Mesenchymal stem cell (in vitro differentiated cells and primary cell): Measurements from ENCODE around the gene BRSK1.
A peak's percentile ranks its signal among the peaks of the same experiment; 100 is the strongest.

Experiments used
- DNase-seq: peaks from one replicate; pipeline ENCODE4 v3.0.0-alpha.2; 2013
- H2AFZ ChIP-seq: one replicate; pipeline ENCODE4 v1.6.1; 2013; ENCODE audit warnings: low read depth, mild to moderate bottlenecking, control low read depth, inconsistent platforms, low read length, moderate library complexity
- H2AK5ac ChIP-seq: 2 replicates; pipeline ENCODE4 v1.6.1; 2013; ENCODE audit warnings: low read length, moderate library complexity, mild to moderate bottlenecking, inconsistent platforms; ENCODE audit not compliant: severe bottlenecking
- H2BK120ac ChIP-seq: one replicate; pipeline ENCODE4 v1.6.1; 2013; ENCODE audit warnings: low read depth, mild to moderate bottlenecking, inconsistent platforms, low read length, moderate library complexity
- H2BK12ac ChIP-seq, 2 experiments: one replicate each; pipeline ENCODE4 v1.6.1; 2013; ENCODE audit warnings: inconsistent platforms in 2 of 2, low read length in 2 of 2, mild to moderate bottlenecking in 2 of 2, moderate library complexity in 2 of 2, control low read depth in 1 of 2
- H2BK15ac ChIP-seq: one replicate; pipeline ENCODE4 v1.6.1; 2013; ENCODE audit warnings: mild to moderate bottlenecking, low read depth, inconsistent platforms; ENCODE audit not compliant: poor library complexity, severe bottlenecking
- H2BK5ac ChIP-seq: 2 replicates; pipeline ENCODE4 v1.6.1; 2013; ENCODE audit warnings: low read depth, mild to moderate bottlenecking, low read length, control low read depth, inconsistent platforms; ENCODE audit not compliant: poor library complexity, severe bottlenecking
- H3K14ac ChIP-seq, 2 experiments: one replicate each; pipeline ENCODE4 v1.6.1; 2013; ENCODE audit warnings: inconsistent platforms in 2 of 2, low read length in 2 of 2, control low read depth in 1 of 2, mild to moderate bottlenecking in 1 of 2, moderate library complexity in 1 of 2
- H3K18ac ChIP-seq, 2 experiments: one replicate each; pipeline ENCODE4 v1.6.1; 2013; ENCODE audit warnings: inconsistent platforms in 2 of 2, low read length in 2 of 2, control low read depth in 1 of 2, low read depth in 1 of 2, mild to moderate bottlenecking in 1 of 2
- H3K23ac ChIP-seq, 2 experiments: one replicate each; pipeline ENCODE4 v1.6.1; 2013; ENCODE audit warnings: inconsistent platforms in 2 of 2, low read length in 2 of 2, mild to moderate bottlenecking in 2 of 2, moderate library complexity in 2 of 2, control low read depth in 1 of 2
- H3K27ac ChIP-seq: 2 replicates; pipeline ENCODE4 v1.5.1; 2013; ENCODE audit warnings: mild to moderate bottlenecking, moderate library complexity, low read length, control low read depth, inconsistent platforms; ENCODE audit not compliant: poor library complexity, severe bottlenecking
- H3K27me3 ChIP-seq, 2 experiments: 2 replicates each; pipeline versions ENCODE4 v1.6.1 to v1.7.0; 2013; ENCODE audit warnings: low read length in 2 of 2, mild to moderate bottlenecking in 2 of 2, moderate library complexity in 2 of 2, control low read depth in 1 of 2, inconsistent platforms in 1 of 2; ENCODE audit not compliant: control insufficient read depth in 1 of 2, insufficient read depth in 1 of 2
- H3K36me3 ChIP-seq, 2 experiments: 2 replicates each; pipeline versions ENCODE4 v1.6.1 to v1.7.0; 2013; ENCODE audit warnings: low read length in 2 of 2, control low read depth in 1 of 2, inconsistent platforms in 1 of 2, low read depth in 1 of 2, mild to moderate bottlenecking in 1 of 2; ENCODE audit not compliant: insufficient read depth in 2 of 2, control insufficient read depth in 1 of 2
- H3K4ac ChIP-seq, 2 experiments: one replicate each; pipeline ENCODE4 v1.6.1; 2013; ENCODE audit warnings: inconsistent platforms in 2 of 2, low read length in 2 of 2, mild to moderate bottlenecking in 2 of 2, moderate library complexity in 2 of 2, control low read depth in 1 of 2, low read depth in 1 of 2
- H3K4me1 ChIP-seq: 2 replicates; pipeline ENCODE4 v1.6.1; 2013; ENCODE audit warnings: low read depth, low read length, control low read depth; ENCODE audit not compliant: control insufficient read depth, insufficient read depth
- H3K4me2 ChIP-seq: 2 replicates; pipeline ENCODE4 v1.6.1; 2013; ENCODE audit warnings: low read length, mild to moderate bottlenecking, inconsistent platforms; ENCODE audit not compliant: poor library complexity, severe bottlenecking
- H3K4me3 ChIP-seq, 2 experiments: 2 replicates each; pipeline versions ENCODE4 v1.5.1 to v1.7.0; 2013; ENCODE audit warnings: low read length in 2 of 2, mild to moderate bottlenecking in 2 of 2, control low read depth in 1 of 2, low read depth in 1 of 2; ENCODE audit not compliant: insufficient read depth in 1 of 2
- H3K79me1 ChIP-seq: replicated peaks from 2 replicates; pipeline ENCODE4 v1.6.1; 2013; ENCODE audit warnings: mild to moderate bottlenecking, control low read depth, low read length, inconsistent platforms; ENCODE audit not compliant: poor library complexity, severe bottlenecking
- H3K9ac ChIP-seq: 2 replicates; pipeline ENCODE4 v1.7.0; 2013; ENCODE audit warnings: mild to moderate bottlenecking, low read length, moderate library complexity
- H3K9me3 ChIP-seq: 2 replicates; pipeline ENCODE4 v1.7.0; 2013; ENCODE audit warnings: mild to moderate bottlenecking, low read length; ENCODE audit not compliant: control insufficient read depth
- H4K8ac ChIP-seq: one replicate; pipeline ENCODE4 v1.6.1; 2013; ENCODE audit warnings: inconsistent platforms, mild to moderate bottlenecking, low read length, moderate library complexity
- H4K91ac ChIP-seq: one replicate; pipeline ENCODE4 v1.6.1; 2013; ENCODE audit warnings: mild to moderate bottlenecking, low read length, inconsistent platforms
- WGBS: methylation state at CpG from one replicate; pipeline ENCODE4 v1.1.7; 2013; ENCODE audit warnings: mixed read lengths; 5-methylcytosine and 5-hydroxymethylcytosine counted together

BRSK1 gene

GRCh38 chr19:55258476-55258827 is 25.3 kb upstream of the BRSK1 start:
- Histone ChIP-seq H2BK15ac (peak overlapping the region; percentile 99), H3K36me3 (peaks cover 10 to 21% of the 10 kb centered on the region in 2 experiments), H3K14ac (peak overlapping the region in 1 of 2 experiments; percentile 97), H3K79me1 (peaks cover 2% of the 10 kb centered on the region), H3K23ac (peak overlapping the region in 1 of 2 experiments; percentile 85), H3K4ac (peak overlapping the region; percentile 50 to 94), H3K4me1 (peaks cover 38% of the 10 kb centered on the region), H2BK5ac (peak overlapping the region; percentile 63), H2BK120ac (peak overlapping the region; percentile 88), H4K91ac (peak overlapping the region; percentile 93), H2AK5ac (no peak overlapping the region), H3K27me3 (no peaks in the 10 kb centered on the region), H3K4me2 (peak overlapping the region; percentile 50), H3K9me3 (no peaks in the 10 kb centered on the region), H3K4me3 (peak overlapping the region; percentile 91 to 95), H2AFZ (peak overlapping the region; percentile 72), H3K9ac (peak overlapping the region; percentile 97), H3K27ac (peak overlapping the region; percentile 85), H3K18ac (peak overlapping the region; percentile 93 to 96), H2BK12ac (no peak overlapping the region), H4K8ac (peak overlapping the region; percentile 97)
- peak; percentile 7 for DNase-seq
- WGBS: 0% methylated on average over 9 of the region's 53 CpGs

DNA sequence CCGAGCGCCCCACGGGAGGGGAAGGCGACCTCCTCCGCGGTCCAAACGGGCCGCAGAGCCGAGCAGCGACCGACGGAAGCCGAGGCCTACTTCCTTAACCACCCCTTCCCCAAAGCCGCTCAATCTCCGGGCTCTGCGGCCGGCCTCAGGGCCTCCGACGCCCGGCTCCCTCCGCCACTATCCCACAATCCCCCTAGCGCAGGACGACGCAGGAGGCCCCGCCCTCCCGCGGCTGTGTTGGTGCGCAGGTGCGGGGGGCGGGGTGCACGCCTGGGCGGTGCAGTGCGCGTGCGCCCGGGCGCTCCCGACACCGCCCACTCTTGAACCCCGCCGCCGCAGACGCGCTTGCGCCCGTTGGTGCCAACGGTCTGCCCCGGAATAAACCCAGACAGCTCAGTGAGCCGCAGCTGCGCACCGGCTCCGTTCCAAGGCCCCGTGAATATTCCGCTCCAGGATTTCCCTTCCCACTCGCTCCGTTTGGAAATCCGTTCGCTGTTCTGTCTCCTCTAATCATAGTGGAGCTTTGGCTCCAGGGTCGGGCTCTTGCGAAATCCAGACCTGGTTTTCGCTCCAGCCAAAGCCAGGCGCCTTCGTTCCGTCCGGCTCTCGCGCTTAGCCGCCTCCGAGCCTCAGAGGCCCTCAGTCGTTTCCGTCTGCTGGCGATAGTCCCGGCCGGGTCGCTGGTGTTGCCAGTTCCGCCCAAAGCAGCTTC is 24.8 kb upstream of the BRSK1 start, which contains the start of gene PPP6R1:
TSS of gene PPP6R1 (minus strand) at position 190 of the 712 bp plus-strand sequence. CDS start 11,914 bp downstream, outside the sequence.
- Histone ChIP-seq H3K36me3 (peaks cover 12 to 17% of the 10 kb centered on the region in 2 experiments), H3K4me3 (peak within 1 kb of the TSS; percentile 91 to 95), H3K23ac (peak within 1 kb of the TSS in 1 of 2 experiments; percentile 85), H3K4me2 (peak within 1 kb of the TSS; percentile 71), H3K14ac (peak within 1 kb of the TSS in 1 of 2 experiments; percentile 97), H2BK5ac (peak within 1 kb of the TSS; percentile 63), H4K8ac (peak within 1 kb of the TSS; percentile 97), H2BK15ac (peak within 1 kb of the TSS; percentile 99), H2AFZ (peak within 1 kb of the TSS; percentile 72), H3K18ac (peak within 1 kb of the TSS; percentile 93 to 96), H4K91ac (peak within 1 kb of the TSS; percentile 93), H2AK5ac (peak within 1 kb of the TSS; percentile 11), H3K79me1 (peaks cover 2% of the 10 kb centered on the region), H3K27me3 (no peaks in the 10 kb centered on the region), H2BK12ac (peak within 1 kb of the TSS in 1 of 2 experiments; percentile 27), H3K4me1 (peaks cover 34% of the 10 kb centered on the region), H3K27ac (peak within 1 kb of the TSS; percentile 97), H2BK120ac (peak within 1 kb of the TSS; percentile 88), H3K9me3 (no peaks in the 10 kb centered on the region), H3K4ac (peak within 1 kb of the TSS; percentile 50 to 94), H3K9ac (peak within 1 kb of the TSS; percentile 97)
- under 1% methylated on average over 63 of the region's 76 CpGs for WGBS
- peak; percentile 100 for DNase-seq

DNA sequence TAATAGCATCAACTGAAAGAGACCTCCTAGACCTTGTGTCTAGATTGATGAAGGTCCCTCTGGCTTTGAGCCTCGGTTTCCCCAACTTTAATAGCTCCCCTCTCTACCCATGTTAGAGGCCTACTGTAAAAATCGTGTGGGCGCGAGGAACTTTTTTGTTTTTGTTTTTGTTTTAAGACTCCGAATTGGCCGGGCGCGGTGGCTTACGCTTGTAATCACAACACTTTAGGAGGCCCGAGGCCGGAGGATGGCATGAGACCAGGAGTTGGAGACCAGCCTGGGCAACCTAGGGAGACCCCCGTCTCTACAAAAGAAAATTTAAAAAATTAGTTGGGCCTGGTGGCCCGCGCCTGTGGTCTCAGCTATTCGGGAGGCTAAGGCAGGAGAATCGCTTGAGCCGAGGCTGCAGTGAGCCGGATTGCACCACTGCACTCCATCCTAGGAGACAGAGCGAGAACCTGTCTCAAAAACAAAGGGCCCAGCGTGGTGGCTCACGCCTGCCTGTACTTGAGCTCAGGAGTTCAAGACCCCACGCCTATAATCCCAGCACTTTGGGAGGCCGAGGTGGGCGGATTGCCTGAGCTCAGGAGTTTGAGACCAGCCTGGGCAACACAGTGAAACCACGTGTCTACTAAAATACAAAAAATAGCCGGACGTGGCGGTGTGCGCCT is 24.1 kb upstream of the BRSK1 start:
- peak overlapping the region; percentile 49 for H2BK120ac ChIP-seq
- no peak overlapping the region for H3K23ac ChIP-seq
- no peak for DNase-seq
- H4K91ac ChIP-seq: peak overlapping the region; percentile 41
- H2AK5ac ChIP-seq: peak overlapping the region; percentile 11
- H3K4ac ChIP-seq: peak overlapping the region in 1 of 2 experiments; percentile 1
- H3K14ac ChIP-seq: no peak overlapping the region
- H3K27me3 ChIP-seq: no peaks in the 10 kb centered on the region
- H2BK12ac ChIP-seq: peak overlapping the region in 1 of 2 experiments; percentile 27
- no peak overlapping the region for H2AFZ ChIP-seq
- peak overlapping the region; percentile 97 for H3K27ac ChIP-seq
- H3K36me3 ChIP-seq: peaks cover 12 to 13% of the 10 kb centered on the region in 2 experiments
- H3K79me1 ChIP-seq: peaks cover 2% of the 10 kb centered on the region
- H3K18ac ChIP-seq: peak overlapping the region in 1 of 2 experiments; percentile 78
- H2BK15ac ChIP-seq: peak overlapping the region; percentile 68
- peak overlapping the region; percentile 0 for H2BK5ac ChIP-seq
- H3K4me1 ChIP-seq: peaks cover 29% of the 10 kb centered on the region
- no peaks in the 10 kb centered on the region for H3K9me3 ChIP-seq
- H4K8ac ChIP-seq: peak overlapping the region; percentile 86
- H3K9ac ChIP-seq: peak overlapping the region; percentile 94
- 50% methylated on average over 28 of the region's 29 CpGs for WGBS
- H3K4me2 ChIP-seq: peak overlapping the region; percentile 67
- H3K4me3 ChIP-seq: peak overlapping the region in 1 of 2 experiments; percentile 76

DNA sequence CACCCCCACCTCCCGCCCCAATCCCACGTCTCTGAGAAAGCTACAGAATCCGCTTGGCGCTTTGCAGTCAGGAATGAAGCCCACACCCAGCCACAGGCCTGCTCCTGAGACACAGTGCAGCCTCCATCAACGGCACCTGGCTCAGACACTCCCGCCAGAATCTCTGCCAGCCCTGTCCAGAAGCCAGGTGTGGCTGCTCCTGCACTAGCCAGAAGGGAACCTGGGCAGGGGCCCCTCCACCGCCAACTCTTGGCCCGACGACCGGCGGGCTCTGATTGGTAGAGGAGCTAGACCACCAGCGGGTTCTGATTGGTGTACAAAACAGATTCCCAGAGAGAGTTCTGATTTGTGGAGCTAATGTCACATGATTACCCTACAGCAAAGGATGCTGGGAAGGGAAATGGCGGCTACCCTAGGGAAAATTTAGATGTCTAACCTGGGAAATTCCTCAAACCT is 22.1 kb upstream of the BRSK1 start:
- no peak overlapping the region for H2BK12ac ChIP-seq
- DNase-seq: no peak
- peaks cover 10% of the 10 kb centered on the region for H3K79me1 ChIP-seq
- no peak overlapping the region for H2AFZ ChIP-seq
- H3K4ac ChIP-seq: no peak overlapping the region
- H4K91ac ChIP-seq: no peak overlapping the region
- no peak overlapping the region for H3K9ac ChIP-seq
- H4K8ac ChIP-seq: no peak overlapping the region
- H3K14ac ChIP-seq: no peak overlapping the region
- H3K18ac ChIP-seq: no peak overlapping the region
- peaks cover 13% of the 10 kb centered on the region for H3K4me1 ChIP-seq
- no peaks in the 10 kb centered on the region for H3K27me3 ChIP-seq
- H2BK5ac ChIP-seq: no peak overlapping the region
- H3K4me2 ChIP-seq: no peak overlapping the region
- H2BK15ac ChIP-seq: no peak overlapping the region
- H2AK5ac ChIP-seq: no peak overlapping the region
- H2BK120ac ChIP-seq: no peak overlapping the region
- whole genome bisulfite sequencing: 93% methylated on average over 13 of the region's 13 CpGs
- no peak overlapping the region for H3K23ac ChIP-seq
- no peak overlapping the region for H3K27ac ChIP-seq
- H3K4me3 ChIP-seq: no peak overlapping the region
- peaks cover 12 to 23% of the 10 kb centered on the region in 2 experiments for H3K36me3 ChIP-seq
- no peaks in the 10 kb centered on the region for H3K9me3 ChIP-seq
